PFSK-1 (cell line): Measurements from ENCODE around the gene AKAP6.

Source experiments
- FOXP2 ChIP-seq: optimal IDR thresholded peaks from 2 replicates; pipeline ENCODE3; 2011; ENCODE audit warnings: borderline replicate concordance, control low read depth, inconsistent platforms; ENCODE audit not compliant: insufficient read depth; ENCODE audit errors: extremely low read length, extremely low read depth
- POLR2AphosphoS5 ChIP-seq: IDR thresholded peaks from 2 replicates; pipeline ENCODE4 v1.6.1; 2012; ENCODE audit warnings: low read depth, mild to moderate bottlenecking, control low read depth, low read length, moderate library complexity
- SIN3A ChIP-seq: IDR thresholded peaks from 2 replicates; pipeline ENCODE4 v1.6.1; 2012; ENCODE audit warnings: mild to moderate bottlenecking, low read length, moderate library complexity, borderline replicate concordance; ENCODE audit not compliant: insufficient read depth
- TAF1 ChIP-seq: IDR thresholded peaks from 2 replicates; pipeline ENCODE4 v1.6.1; 2012; ENCODE audit warnings: low read length, control low read depth, borderline replicate concordance; ENCODE audit not compliant: insufficient read depth
- TF ChIP-seq, protein P1 (sequence below), 2 experiments: IDR thresholded peaks; 2 replicates each; pipeline versions ENCODE4 v1.6.1 to v1.8.0; 2011 to 2012; ENCODE audit warnings: low read depth in 2 of 2, low read length in 2 of 2, control low read depth in 1 of 2, inconsistent platforms in 1 of 2, mild to moderate bottlenecking in 1 of 2, moderate library complexity in 1 of 2; ENCODE audit not compliant: insufficient read depth in 1 of 2

Gene AKAP6

DNA sequence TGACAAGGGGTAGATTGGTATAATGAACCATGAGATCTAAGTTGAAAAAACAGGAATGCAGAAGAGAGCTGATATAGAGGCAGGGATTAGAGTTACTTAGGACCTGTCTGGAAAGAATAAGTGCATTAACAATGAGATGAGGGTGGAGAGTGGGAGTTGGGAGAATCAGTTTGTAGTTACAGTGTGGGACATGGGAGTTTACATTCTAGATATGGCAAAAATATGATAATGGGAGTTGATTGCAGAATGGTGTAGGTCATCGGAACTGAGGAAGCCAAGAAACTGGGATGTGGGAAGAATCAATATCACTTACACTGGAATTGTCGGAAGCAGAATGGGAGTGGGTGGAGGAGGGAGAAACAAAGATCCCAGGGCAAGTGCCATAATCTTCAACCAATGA lies 308.5 kb downstream of the AKAP6 start:
- no peak for TF ChIP-seq SIN3A
- no peak for TF ChIP-seq POLR2AphosphoS5
- TF ChIP-seq TAF1, result no peak
- TF ChIP-seq, protein P1, sequence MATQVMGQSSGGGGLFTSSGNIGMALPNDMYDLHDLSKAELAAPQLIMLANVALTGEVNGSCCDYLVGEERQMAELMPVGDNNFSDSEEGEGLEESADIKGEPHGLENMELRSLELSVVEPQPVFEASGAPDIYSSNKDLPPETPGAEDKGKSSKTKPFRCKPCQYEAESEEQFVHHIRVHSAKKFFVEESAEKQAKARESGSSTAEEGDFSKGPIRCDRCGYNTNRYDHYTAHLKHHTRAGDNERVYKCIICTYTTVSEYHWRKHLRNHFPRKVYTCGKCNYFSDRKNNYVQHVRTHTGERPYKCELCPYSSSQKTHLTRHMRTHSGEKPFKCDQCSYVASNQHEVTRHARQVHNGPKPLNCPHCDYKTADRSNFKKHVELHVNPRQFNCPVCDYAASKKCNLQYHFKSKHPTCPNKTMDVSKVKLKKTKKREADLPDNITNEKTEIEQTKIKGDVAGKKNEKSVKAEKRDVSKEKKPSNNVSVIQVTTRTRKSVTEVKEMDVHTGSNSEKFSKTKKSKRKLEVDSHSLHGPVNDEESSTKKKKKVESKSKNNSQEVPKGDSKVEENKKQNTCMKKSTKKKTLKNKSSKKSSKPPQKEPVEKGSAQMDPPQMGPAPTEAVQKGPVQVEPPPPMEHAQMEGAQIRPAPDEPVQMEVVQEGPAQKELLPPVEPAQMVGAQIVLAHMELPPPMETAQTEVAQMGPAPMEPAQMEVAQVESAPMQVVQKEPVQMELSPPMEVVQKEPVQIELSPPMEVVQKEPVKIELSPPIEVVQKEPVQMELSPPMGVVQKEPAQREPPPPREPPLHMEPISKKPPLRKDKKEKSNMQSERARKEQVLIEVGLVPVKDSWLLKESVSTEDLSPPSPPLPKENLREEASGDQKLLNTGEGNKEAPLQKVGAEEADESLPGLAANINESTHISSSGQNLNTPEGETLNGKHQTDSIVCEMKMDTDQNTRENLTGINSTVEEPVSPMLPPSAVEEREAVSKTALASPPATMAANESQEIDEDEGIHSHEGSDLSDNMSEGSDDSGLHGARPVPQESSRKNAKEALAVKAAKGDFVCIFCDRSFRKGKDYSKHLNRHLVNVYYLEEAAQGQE (IDR thresholded peaks at IDR 0.05; ENCODE audit: insufficient read depth in 1 of 2, low read depth in 2 of 2, low read length in 2 of 2), result no peak
- TF ChIP-seq FOXP2, result no peak

DNA sequence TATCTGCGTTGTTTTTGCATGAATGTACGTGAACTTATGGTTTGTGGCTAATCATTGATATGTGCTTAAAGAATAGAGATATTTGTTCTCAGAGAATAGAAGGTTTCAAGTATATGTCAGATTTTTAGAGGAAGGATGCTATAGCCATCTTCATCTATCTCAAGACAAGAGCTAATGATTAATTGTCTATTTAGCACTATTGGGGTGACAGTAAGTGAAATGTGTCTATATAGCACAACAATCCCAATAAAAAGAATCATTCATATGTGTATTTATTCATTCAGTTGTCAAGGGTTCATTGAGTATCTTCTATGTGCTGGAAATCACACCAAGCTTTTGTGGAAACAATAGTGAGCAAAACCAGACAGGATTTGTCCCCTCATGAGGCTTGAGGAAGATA lies 310.1 kb downstream of the AKAP6 start:
- TF ChIP-seq, protein P1 (IDR thresholded peaks at IDR 0.05; ENCODE audit: insufficient read depth in 1 of 2, low read depth in 2 of 2, low read length in 2 of 2), result no peak
- no peak for TF ChIP-seq SIN3A
- no peak for TF ChIP-seq POLR2AphosphoS5
- no peak for TF ChIP-seq TAF1
- no peak for TF ChIP-seq FOXP2

DNA sequence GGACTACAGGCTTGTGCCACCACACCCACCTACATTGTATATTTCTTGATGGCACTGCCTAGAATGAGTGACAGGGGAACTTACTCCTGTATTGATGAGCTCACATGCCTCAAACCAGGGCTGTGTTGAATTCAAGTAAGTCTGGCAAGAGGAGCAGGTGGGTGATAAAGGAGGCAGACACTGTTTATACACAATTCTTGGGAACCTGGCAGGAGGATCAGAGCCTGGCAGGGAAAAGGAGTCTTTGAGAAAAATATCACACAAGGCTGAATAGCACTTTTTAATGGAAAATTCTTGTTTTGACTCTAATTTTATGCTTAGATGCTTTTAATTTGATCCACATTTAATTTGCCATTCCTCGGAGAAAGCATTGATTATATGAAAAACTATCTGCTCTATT lies 316.5 kb downstream of the AKAP6 start:
- no peak for TF ChIP-seq TAF1
- no peak for TF ChIP-seq SIN3A
- no peak for TF ChIP-seq FOXP2
- TF ChIP-seq, protein P1 (IDR thresholded peaks at IDR 0.05; ENCODE audit: insufficient read depth in 1 of 2, low read depth in 2 of 2, low read length in 2 of 2), result no peak
- TF ChIP-seq POLR2AphosphoS5, result no peak

DNA sequence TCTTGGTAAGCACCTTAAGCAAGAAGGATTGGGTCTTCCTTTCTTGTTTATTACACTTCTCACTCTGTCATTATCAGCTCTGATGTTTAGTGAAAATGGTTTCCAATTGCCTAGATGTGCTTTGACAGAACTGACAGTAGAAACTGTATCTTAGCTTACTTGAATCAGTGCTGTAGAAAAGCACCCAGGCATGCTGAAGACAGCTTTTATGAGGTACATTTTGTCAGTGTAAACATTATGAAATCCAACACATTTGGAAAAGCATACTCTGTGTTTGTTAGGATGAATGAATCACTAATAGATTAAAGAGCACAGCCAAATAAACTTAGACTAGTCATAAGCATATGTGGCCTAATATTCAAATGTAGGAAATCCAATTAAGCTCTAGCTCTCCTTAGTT lies 319.3 kb downstream of the AKAP6 start:
- TF ChIP-seq POLR2AphosphoS5 (no peak), FOXP2 (no peak), TAF1 (no peak), SIN3A (no peak)
- TF ChIP-seq, protein P1 (IDR thresholded peaks at IDR 0.05; ENCODE audit: insufficient read depth in 1 of 2, low read depth in 2 of 2, low read length in 2 of 2), result no peak

DNA sequence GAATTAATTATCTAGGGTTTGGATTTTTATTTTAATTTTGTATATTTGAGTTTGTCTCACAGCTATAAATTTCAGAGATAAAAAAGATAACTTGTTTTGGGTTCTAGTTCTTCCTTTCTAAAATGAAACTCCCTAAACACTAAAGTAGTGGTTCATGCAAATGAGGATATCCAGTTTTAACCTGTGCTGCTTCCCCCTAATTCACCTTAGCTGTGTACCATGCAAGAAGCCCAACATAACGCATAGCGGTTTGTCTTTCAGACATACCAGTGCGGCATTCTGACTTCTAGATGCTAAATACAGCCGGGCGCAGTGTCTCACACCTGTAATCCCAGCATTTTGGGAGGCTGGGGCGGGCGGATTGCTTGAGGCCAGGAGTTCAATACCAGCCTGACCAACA lies 320.9 kb downstream of the AKAP6 start:
- TF ChIP-seq FOXP2 (no peak), POLR2AphosphoS5 (no peak), SIN3A (no peak), TAF1 (no peak)
- TF ChIP-seq, protein P1 (IDR thresholded peaks at IDR 0.05; ENCODE audit: insufficient read depth in 1 of 2, low read depth in 2 of 2, low read length in 2 of 2), result no peak
